ENCODE measurements around the gene MACROD2.
"Not testable (repeated sequence)": the region's sequence is repeated elsewhere in the genome, so short reads cannot be mapped to it uniquely, and the experiment has no call there.

The MACROD2 gene

GRCh38 chr20:14979453-14979986 lies 984.2 kb downstream of the MACROD2 start:
- DNase-seq: no peak

DNA sequence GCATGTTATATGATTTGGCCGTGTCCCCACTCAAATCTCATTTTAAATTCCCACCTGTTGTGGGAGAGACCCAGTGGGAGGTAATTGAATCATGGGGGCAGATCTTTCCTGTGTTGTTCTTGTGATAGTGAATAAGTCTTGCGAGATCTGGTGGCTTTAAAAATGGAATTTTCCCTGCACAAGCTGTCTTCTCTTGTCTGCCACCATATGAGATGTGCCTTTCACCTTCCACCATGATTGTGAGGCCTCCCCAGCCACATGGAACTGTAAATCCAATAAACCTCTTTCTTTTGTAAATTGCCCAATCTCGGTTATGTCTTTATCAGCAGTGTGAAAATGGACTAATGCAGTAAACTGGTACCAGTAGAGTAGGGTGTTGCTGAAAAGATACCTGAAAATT lies 986.2 kb downstream of the MACROD2 start:
- DNase-seq: not testable (repeated sequence)

DNA sequence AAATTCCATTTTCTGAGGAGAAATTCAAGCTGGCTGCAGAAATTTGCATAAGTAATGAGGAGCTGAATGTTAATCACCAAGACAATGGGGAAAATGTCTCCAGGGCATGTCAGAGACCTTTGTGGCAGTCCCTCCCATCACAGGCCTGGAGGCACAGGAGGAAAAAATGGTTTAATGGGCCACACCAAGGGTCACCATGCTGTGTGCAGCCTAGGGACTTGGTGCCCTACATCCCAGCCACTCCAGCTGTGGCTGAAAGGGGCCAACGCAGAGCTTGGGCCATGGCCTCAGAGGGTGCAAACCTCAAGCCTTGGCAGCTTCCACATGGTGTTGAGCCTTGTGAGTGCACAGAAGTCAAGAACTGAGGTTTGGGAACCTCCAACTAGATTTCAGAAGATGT lies 987.0 kb downstream of the MACROD2 start:
- not testable (repeated sequence) for DNase-seq

GRCh38 chr20:14984305-14984704 lies 989.0 kb downstream of the MACROD2 start:
- no peak for DNase-seq

- DNase-seq: no peak
Measured at GRCh38 chr20:14984768-14985622, 989.7 kb downstream of the MACROD2 start.

DNA sequence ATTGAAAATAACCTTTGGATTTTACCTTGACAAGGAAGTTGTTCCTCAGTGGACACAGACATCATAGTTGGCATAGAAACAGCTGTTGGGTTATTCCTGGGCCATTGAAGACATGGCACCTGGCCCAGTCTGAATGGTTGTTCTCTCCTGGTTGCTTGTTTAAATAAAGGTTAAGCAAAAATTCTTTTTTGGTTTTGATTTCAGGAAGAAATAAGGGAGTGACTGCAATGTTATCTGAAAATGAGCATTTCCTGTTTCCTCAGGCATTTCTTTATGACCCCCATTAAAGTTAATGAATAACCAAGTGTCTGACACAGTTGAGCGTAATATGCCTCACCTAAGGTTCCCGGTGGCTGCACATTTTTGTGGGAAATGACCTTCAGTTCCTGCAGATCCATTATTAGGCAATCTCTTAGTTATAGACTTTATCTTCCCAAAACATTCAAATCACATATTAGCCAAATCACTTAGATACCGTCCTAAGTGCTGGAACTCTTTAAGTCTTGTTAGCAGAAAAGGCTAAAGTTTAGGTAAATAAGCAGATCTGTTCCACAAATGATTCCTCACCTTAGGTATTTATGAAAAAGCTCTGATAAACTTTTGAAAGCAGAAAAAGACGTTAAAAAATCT lies 990.8 kb downstream of the MACROD2 start:
- no peak for DNase-seq

- DNase-seq: no peak
Measured at GRCh38 chr20:14986656-14987055, 991.3 kb downstream of the MACROD2 start.

DNA sequence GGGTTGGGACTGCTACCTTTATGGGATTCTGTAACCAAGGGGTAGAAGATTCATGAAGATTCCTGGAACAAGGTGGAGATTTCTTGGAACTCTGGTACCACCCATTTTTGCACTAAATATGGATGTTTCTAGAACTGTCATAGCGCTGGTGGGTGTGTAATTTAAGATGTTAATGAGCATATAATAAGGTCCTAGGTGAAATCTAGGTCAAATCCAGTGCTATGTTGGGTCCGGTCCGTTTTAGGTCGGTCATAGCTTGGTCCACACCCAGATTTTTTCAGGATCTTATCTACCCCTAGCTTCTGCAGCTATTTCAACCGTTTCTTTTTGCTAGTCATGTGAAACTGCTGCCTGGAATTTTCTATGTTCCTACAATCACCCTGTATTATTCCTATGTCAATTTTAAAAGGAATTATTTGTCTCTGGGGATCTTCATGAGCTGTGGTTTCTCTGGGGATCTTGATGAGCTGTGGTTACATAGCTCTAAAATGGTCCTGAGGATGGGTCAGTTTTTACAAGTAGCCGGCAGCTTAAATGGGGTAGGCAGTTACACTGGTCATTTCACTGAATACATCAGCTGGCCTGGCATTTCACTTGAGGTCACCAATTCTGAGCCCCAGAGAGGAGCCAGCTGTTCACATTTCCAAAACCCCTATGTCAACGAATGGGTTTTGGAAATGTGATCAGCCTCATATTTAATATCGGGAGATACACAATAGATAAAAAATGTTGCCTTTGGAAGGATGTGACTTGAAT lies 994.4 kb downstream of the MACROD2 start:
- DNase-seq: no peak

DNA sequence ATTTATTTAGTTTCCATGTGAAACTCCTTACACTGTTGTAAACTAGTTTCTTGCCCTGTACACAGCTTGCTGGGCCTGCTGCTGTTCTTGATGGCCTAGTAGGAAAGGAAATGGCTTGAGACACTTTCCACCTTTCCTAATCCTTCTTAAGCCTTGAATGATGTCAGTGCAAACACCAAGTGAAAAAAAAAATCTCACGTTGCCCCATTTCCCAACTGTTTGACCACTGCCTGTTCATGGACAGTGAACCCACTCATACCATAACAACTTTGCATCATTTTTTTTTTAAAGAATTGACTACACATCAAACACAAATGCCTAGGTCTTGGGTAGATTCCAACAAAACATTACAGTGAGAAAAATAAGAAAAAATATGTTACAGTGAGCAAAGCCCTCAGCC lies 995.7 kb downstream of the MACROD2 start:
- no peak for DNase-seq

- no peak for DNase-seq
Measured at GRCh38 chr20:14992153-14992552, 996.8 kb downstream of the MACROD2 start.

- DNase-seq: peak in 1 of 2 experiments; percentile 7
Measured at GRCh38 chr20:14992961-14993360, 997.6 kb downstream of the MACROD2 start.

DNA sequence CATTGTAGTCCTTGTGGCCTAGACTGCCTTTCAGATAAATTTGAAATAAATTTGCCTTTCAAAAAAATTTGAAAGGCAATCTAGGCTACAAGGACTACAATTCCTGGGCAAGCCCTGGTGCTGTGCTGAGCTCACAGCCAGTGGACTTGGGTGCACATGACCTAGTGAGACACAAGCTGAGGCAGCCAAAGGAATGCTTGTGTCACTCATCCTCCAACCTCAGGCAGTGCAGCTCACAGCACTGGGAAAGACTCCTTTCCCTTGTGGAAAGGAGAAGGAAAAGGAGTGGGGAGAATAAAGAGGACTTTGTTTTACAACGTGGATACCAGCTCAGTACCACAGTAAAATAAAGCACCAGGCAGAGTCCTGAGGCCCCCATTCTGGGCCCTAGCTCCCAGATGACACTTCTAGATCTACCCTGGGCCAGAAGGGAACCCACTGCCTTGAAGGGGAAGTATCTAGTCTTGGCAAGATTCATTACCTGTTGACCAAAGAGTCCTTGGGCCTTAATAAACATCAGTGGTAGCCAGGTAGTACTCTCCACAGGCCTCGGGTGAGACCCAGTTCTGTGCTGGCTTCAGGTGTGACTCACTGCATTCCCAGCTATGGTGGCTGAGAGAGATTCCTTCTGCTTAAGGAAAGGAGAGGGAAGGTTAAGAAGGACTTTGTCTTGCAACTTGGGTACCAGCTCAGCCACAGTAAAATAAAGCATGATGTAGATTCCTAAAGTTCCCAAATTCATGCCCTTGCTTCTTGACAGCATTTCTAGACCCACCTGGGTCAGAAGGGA lies 1001.8 kb downstream of the MACROD2 start:
- no peak for DNase-seq

GRCh38 chr20:14997791-14998190 lies 1002.5 kb downstream of the MACROD2 start:
- no peak for DNase-seq

DNA sequence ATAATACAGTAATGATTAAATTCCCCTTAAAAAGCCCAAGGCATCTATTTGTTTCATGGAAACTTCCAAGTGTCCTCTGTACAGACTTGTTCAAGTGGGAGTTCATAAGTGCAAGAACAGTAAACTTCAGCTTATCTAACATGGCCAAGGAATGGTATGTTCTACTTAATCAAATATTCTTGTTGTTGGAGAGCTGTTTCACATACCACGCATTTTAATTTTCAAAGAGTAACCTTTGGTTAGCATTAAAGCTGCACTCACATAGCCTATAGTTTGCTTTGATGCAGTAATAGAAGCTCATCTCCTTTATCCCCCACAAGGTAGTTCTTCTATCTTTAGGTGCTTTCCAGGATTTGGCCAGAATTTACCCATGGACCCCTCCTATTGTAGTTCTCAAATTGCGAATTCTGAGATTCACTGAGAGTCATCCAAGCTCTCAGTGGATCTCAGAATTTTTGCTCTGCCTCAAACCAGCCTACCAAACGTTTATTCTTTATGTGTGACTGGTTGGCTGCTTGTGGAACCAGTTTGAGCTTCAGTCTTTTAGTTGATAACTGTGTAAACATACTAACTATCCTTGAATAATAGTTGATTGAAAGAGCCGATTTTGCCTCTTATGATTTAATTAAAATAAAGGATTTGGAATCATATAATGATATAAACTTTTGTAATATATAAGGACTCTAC lies 1010.1 kb downstream of the MACROD2 start:
- no peak for DNase-seq

DNA sequence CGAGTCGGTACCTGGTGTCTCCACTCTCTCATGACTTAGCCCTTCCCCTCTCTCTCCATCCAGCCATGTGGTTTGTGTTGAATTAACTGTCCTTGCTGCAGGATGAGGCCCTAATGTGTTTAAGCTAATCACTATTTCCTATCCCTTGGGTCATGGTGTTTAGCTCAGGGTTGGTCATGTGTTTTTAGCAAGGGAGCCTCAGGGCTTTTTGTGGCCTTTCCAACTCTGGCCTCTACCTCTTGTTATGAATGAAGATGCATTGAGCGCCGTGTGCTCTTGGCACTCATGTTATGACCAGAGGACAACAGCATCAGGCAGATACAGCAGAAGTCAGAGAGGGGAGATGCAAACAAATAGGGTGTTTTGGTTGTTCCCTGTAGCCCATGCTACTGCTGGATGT lies 1016.3 kb downstream of the MACROD2 start:
- DNase-seq: no peak

DNA sequence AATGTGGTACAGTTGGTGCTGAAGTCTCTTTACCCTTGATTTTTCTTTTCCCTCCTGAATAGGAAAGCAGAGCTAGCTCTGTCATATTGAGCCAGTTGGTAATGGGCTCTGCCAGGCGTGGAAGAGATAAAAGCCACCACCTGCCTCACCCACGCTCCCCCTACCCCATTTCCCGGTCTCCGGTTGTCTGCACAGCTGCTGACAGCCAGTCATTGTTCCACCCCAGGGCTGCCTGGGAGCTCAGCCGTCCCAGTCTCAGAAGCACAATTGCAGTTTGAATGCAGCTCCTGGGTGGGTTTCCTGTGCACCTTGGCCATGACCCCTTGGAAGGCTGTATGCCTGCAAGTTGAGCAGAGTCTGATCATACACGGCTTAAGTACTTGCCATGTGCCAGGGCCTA lies 1017.2 kb downstream of the MACROD2 start:
- peak in 1 of 2 experiments; percentile 16 for DNase-seq

DNA sequence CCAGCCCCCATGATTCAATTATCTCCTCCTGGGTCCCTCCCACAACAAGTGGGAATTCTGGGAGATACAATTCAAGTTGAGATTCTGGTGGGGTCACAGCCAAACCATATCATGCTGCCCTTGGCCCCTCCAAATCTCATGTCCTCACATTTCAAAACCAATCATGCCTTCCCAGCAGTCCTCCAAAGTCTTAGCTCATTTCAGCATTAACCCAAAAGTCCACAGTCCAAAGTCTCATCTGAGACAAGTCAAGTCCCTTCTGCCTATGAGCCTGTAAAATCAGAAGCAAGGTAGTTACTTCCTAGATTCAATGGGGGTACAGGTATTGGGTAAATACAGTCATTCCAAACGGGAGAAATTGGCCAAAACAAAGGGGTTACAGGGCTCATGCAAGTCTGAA lies 1021.6 kb downstream of the MACROD2 start:
- not testable (repeated sequence) for DNase-seq

GRCh38 chr20:15018966-15019365 lies 1023.6 kb downstream of the MACROD2 start:
- DNase-seq: no peak

GRCh38 chr20:15020845-15021244 lies 1025.5 kb downstream of the MACROD2 start:
- no peak for DNase-seq

DNA sequence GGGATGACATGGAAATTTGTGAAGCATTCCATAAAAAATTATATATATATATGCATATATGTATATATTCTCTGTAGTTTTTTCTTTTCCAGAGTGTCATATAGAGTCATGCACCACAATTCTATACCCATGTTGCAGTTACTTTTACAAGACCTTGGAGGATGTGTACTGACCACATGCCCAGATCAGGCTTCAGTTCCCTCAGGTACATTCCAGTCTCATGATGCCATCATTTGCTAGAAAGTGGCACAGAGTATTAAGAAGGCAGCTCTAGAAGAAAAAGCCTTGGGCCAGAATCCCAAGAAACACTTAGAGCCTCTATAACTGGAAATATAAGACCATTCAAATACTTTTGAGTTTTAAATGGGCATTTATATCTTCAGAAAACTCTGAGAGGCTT lies 1027.6 kb downstream of the MACROD2 start:
- no peak for DNase-seq

GRCh38 chr20:15026759-15027158 lies 1031.4 kb downstream of the MACROD2 start:
- DNase-seq: no peak

GRCh38 chr20:15030826-15031225 lies 1035.5 kb downstream of the MACROD2 start:
- no peak for DNase-seq
